GM12892 (cell line): ENCODE measurements around the gene BMERB1.

ENCODE experiments used
- POLR2A ChIP-seq: IDR thresholded peaks from 2 replicates; pipeline ENCODE4 v1.6.1; 2011; ENCODE audit warnings: low read depth, low read length, control low read depth
- POLR2AphosphoS5 ChIP-seq: IDR thresholded peaks from 2 replicates; pipeline ENCODE4 v1.6.1; 2011; ENCODE audit warnings: low read depth, low read length, control low read depth
- TAF1 ChIP-seq: IDR thresholded peaks from 2 replicates; pipeline ENCODE4 v1.6.1; 2011; ENCODE audit warnings: low read depth, mild to moderate bottlenecking, control low read depth, low read length, borderline replicate concordance

- TF ChIP-seq POLR2A (no peak), POLR2AphosphoS5 (no peak), TAF1 (no peak)
Observed at GRCh38 chr16:15616012-15616411, 181.6 kb downstream of the BMERB1 start.
